GM13977 (cell line): ENCODE data around the gene DNAI7.

Experiments used
- DNase-seq: peaks from one replicate; pipeline ENCODE4 v3.0.0; 2012; ENCODE audit warnings: low spot score
- in situ Hi-C: fragments of 300-500 bp; cut with MboI; formaldehyde crosslinking; loops from one replicate; pipeline ENCODE4 v1.12.0; 2022; ENCODE audit warnings: low sequenced_read_pairs, low pct_unique_long_range_greater_than_20kb, mixed read lengths, inconsistent platforms; ENCODE audit not compliant: unreplicated experiment
- TF ChIP-seq, protein P1 (sequence below): IDR thresholded peaks from 2 replicates; pipeline ENCODE4 v1.5.1; 2012; ENCODE audit warnings: mild to moderate bottlenecking, control low read depth; ENCODE audit not compliant: insufficient read depth; ENCODE audit errors: extremely low read depth, missing control alignments

Gene DNAI7

DNA sequence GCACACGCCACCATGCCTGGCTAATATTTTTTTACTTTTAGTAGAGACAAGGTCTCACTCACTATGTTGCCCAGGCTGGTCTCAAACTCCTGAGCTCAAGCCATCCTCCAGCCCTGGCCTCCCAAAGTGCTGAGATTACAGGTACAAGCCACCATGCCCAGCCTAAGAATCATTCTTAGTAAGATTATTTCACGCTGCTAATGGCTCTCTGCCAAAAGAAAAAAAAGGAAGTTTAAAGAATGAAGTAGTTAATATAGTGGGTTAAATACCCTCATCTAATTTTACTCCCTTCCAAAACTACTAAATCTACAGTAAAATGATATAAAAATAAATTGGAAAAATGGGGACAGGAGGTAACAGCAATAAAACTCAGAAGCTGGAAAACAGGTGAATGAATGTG is 2.6 kb upstream of the DNAI7 start:
- in situ Hi-C loops, result no loop called here
- DNase-seq, result no peak
- TF ChIP-seq, protein P1, sequence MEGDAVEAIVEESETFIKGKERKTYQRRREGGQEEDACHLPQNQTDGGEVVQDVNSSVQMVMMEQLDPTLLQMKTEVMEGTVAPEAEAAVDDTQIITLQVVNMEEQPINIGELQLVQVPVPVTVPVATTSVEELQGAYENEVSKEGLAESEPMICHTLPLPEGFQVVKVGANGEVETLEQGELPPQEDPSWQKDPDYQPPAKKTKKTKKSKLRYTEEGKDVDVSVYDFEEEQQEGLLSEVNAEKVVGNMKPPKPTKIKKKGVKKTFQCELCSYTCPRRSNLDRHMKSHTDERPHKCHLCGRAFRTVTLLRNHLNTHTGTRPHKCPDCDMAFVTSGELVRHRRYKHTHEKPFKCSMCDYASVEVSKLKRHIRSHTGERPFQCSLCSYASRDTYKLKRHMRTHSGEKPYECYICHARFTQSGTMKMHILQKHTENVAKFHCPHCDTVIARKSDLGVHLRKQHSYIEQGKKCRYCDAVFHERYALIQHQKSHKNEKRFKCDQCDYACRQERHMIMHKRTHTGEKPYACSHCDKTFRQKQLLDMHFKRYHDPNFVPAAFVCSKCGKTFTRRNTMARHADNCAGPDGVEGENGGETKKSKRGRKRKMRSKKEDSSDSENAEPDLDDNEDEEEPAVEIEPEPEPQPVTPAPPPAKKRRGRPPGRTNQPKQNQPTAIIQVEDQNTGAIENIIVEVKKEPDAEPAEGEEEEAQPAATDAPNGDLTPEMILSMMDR, result no peak

DNA sequence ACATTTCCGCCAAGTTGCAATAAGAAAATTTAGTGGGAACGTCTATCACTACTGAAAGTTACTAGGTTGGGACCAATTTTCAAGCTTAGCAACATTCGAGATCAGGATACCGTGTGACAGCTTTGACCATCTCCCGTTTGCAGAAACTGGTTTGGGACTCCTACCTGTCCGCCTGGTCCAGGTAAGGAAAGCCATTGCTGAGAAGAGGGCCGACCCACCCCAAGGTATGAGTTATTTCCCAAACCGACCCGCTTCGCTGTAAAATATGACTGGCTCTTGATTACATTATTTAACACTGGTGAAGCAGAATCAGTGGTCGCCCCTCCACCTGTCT is 271 bp downstream of the DNAI7 start:
- TF ChIP-seq, protein P1, result no peak
- in situ Hi-C loops, result no loop called here
- DNase-seq, result no peak

DNA sequence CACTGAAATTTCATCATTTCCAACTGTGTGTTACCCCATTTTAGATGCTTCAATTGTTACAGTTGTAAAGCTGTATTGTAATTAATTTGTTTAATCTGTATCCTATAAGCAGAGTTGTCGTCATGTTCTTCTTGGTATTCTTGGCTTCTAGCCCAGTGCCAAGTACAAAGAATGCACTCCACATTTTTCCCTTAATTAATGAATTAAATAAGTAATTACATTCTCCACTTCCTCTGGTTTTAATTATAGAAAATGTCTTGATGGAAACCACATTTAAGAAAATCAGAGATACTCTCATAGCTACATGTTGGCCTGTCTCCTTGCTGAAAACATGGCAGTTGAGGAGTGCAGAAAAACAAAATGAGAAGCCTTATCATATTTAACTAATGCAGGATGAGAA is 746 bp downstream of the DNAI7 start:
- no peak for DNase-seq
- in situ Hi-C loops, result no loop called here
- TF ChIP-seq, protein P1, result no peak

DNA sequence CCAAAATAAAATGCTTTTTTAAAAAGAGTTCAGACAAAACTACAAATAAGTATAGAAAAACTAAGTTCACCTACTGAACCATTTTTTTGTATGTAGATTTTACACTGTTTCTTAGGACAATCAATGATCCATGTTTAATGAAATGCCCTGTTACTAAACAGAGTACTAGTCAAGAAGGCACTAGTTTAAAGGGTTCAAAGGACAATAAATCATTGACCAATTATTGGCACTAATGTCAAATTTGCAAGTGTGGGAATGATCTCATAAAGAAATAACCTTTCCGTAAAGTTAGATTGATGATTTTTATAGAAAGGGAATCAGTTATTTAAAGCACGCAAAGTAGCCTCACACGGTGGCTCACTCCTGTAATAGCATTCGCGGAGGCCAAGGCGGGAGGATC is 4.2 kb downstream of the DNAI7 start:
- TF ChIP-seq, protein P1, result no peak
- in situ Hi-C loops, result no loop called here
- no peak for DNase-seq

DNA sequence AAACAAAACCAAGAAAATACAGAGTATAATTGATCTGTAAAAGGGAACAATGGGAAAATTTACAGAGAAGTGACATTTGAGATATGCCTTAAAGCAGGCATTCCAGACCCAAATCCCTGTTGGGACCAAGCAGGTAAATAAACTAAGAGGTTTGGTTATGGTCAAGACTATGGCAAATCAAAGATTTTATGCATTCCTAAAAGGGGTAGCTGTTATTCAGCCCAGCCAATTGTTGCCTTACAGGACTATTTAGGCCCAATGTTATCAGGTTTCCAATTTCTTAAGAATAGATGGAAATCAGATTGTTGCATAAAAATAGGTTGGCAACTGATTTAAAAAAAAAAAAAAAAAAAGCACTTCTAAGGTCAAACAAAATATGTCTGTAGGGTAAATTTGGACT is 5.3 kb downstream of the DNAI7 start:
- no peak for DNase-seq
- TF ChIP-seq, protein P1, result no peak
- in situ Hi-C loops, result no loop called here

DNA sequence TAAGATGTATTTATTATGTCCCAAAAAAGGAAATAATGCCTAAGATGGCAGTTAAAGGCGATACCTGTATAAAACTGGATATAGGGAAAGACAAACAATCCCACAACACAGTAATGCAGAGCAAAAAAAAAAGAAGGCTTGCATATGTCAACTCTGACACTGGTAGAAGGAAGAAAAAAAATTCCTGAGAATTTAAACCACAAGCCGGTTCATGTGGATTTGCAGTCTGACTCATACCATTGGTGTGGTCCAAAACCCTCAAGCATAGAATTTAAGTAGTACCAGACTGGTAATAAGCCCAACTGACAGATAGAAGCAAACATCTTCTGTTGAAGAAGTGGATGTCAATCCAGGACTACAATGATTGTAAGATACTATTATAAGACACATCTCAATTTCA is 7.2 kb downstream of the DNAI7 start:
- in situ Hi-C loops, result no loop called here
- no peak for DNase-seq
- TF ChIP-seq, protein P1, result no peak

DNA sequence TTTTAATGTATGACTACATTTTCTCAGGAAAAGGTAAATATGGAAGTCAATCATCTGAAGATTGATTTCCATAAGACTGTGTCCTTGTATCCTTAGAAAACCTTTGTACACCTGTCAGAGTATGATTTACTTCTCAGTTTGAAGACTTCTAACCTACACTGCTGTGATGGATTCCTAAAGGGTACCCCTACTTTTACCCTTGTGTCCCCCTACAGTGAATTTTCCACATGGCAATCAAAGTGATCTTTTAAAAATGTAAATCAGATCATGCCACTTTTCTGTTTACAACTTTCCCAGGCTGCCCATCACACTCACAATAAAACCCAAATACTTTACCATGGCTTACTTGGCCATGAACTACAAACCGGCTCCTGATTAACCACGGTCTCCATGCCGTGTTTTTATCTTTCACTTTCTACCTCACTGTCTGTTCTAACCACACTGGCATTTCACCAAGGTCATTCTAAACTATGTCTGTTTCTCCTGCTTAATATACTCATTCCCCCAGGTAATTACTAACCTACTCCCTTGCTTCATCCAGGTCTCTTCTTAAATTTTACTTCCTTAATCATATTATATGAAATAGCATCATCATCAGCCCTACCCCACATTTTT is 8.1 kb downstream of the DNAI7 start:
- in situ Hi-C loops, result no loop called here
- TF ChIP-seq, protein P1, result no peak
- DNase-seq, result peak; percentile 32
